Measurements from ENCODE around the gene VSIG10L2.

Gene VSIG10L2

DNA sequence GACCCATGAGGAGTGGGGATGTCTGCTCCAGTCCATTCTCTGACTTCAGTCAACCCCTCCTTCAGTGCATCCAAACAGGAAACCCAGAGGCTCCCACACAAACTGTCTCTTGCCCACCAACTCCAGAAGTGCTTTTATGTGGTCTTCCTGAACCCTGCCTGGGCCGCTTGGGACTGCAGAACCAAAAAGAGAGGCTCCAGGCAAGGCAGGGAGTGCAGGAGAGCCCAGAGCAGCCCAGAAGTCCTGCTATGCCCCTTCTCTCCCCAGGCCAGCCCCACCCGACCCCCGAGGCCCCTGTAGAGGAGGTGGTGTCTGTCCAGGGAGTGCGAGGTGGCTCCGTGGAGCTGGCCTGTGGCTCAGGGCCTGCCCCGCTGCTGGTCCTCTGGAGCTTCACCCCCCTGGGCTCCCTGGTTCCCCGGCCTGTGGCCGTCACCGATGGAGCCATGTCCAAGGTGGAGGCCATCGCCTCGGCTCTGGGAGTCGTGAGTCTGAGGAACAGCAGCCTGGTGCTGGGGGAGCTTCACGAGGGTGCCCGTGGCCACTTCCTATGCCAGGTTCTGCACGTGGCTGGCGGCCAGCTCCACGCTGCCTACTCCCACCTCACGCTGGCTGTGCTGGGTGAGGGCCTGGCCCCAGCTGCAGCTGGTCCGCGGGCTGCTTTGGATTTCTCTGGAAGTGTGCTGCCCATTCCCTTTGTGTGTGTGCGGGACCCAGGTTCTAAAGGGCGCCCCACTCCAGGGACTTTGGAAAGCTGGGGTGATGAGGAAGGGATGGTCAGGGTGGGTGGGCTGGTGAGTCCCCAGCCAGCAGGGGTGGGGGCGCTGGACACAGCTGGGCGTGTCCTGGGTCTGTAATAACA lies 1.8 kb downstream of the VSIG10L2 start:
- DNase-seq (ENCODE audit: low spot score) = no peak

- DNase-seq (ENCODE audit: low spot score) = no peak
These were observed 2.6 kb downstream of the VSIG10L2 start for GRCh38 chr11:125948278-125949051.

GRCh38 chr11:125949271-125950177 lies 3.7 kb downstream of the VSIG10L2 start:
- DNase-seq (ENCODE audit: low spot score) = no peak

DNA sequence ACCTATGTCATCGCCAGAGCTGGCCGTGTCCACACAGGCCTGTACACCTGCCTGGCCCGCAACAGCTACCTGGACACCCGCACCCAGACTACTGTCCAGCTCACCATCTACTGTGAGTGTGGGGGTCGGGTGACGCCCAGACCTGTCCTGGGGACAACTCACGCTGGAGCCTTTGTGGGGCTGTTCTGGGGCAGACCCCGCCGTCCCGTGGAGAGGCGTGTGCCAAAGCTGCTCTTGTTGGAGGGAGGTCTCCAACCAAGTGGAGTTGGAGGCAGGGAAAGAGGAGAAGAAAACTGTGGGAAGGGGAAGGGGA lies 4.3 kb downstream of the VSIG10L2 start:
- DNase-seq (ENCODE audit: low spot score) = no peak

- DNase-seq (ENCODE audit: low spot score) = no peak
These were observed 5.1 kb downstream of the VSIG10L2 start for GRCh38 chr11:125950696-125951651.

DNA sequence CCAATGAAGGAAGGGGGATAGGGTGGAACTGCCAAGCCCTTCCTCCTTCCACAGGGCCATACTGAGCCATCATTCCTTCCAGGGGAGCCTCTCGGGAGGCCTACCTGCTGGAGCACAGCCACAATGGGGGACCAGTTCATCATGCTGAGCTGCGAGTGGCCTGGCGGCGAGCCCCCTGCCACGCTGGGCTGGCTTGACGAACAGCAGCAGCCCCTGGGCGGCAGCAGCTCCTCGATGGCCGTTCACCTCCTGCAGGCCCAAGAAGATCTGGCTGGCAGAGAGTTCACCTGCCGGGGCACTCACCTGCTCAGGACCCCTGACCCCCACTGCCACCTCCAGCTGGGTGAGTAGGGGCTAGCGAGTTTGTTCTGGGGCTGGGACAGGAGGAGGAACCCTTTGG lies 5.9 kb downstream of the VSIG10L2 start:
- no peak for DNase-seq (ENCODE audit: low spot score)

GRCh38 chr11:125952559-125952958 lies 6.7 kb downstream of the VSIG10L2 start:
- DNase-seq (ENCODE audit: low spot score) = no peak

DNA sequence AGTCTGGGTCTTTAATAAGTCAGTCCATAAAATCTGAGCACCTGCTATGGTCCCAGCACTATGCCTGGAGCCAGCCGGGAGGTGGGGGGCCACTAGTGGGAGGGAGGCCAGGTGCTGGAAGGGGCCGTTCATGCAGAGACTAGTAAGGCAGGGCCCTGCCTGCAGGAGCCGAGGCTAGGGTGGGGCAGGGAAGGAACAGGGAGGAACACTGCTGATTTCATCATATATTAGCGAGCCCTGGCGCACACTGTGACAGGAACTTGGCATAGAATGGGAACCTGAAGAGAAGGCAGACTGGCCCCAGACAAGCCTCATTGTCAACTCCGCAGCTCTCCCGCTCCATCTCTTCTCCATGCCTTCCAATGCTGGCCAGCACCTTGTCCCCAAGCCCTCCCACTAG lies 7.1 kb downstream of the VSIG10L2 start:
- DNase-seq (ENCODE audit: low spot score) = no peak

GRCh38 chr11:125953401-125953935 lies 7.6 kb downstream of the VSIG10L2 start:
- DNase-seq (ENCODE audit: low spot score) = no peak

DNA sequence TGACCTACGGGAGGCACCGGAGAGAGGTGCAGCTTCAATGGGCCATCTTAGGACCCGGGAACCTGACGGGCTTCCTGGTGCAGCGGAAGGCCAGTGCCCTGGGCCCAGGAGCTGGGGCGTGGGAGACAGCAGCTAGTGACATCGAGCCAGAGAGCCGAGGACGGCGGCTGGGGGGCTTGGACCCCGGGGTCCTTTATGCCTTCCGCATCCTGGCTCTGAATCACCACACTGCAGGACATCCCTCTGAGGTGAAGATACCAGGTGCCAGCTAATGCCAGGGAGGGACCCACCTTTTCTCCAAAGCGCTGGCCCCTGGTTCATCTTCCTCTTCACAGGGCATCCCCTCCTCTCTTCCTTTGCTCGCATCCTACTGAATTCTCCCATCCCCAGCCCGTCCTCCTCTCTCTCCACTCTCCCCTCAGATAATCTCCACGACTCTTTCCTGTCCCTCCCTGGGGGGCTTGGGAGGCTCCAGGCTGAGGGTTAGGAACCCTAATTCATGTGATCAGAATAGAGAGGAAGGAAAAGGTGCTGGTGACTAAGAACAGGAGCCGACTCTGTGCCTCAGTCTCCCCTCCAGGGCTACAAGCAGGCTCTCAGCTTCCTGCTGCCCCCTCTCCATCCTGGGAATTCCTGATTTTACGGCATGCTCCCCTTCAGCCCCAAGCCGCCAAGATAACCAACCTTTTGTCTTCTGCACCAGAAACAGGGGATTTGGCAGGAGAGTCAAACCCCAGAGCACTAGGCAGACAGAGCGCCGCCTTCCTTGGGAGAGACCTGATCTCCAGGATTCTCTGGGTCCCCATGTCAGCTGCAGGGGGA lies 8.5 kb downstream of the VSIG10L2 start:
- DNase-seq (ENCODE audit: low spot score) = no peak

DNA sequence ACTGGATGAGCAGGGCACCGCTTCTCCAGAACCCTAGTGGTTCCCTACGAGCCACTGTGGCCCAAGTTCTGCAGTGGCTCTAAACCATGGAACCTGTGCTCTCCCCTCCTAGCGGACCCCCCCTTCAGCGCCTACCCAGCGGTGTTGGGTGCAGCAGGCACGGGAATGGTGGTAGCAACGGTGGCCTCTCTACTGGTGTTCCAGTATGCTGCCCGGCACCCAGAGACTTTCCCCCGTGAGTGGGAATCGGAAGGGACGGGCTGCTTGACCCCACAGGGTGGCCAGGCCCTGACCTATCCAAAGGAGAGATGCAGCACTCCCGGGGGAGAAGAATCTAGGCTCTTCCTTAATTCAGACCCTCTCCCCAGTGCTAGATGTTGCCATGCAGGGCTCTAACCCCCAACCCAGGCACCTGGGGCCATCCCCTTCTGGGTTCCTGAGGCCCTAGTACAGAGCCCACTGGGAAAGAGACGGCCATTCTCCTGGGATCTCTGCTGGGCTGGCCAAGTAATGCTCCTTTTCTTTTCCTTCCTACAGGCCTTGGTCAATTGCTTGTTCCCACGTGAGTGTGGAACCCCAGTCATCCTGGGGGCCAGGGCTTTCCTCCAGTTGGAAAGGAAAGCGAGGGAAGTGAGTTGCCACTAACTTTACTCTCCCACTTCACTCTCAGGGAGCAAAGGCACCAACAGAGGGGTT lies 9.2 kb downstream of the VSIG10L2 start:
- no peak for DNase-seq (ENCODE audit: low spot score)

DNA sequence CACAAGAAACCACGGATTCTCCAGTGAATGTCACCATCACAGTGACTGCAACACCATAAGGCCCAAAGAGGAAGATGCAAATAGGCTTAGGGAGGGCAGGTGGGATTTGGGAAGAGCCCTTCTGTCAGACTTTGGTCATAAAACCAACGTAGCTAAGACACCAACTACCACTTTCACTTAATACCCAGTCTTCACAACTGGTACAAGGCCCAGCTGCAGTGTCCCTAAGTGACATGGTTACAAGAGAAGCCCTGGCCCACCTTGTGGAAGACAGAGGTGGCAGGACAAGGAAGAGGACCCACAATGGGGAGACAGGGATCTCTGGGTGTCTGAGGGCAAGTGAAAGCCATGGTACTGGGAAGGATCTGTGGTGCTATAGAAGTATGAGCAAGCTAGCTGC lies 10.0 kb downstream of the VSIG10L2 start:
- no peak for DNase-seq (ENCODE audit: low spot score)

- DNase-seq (ENCODE audit: low spot score) = no peak
These were observed 10.7 kb downstream of the VSIG10L2 start for GRCh38 chr11:125956391-125957134.

DNA sequence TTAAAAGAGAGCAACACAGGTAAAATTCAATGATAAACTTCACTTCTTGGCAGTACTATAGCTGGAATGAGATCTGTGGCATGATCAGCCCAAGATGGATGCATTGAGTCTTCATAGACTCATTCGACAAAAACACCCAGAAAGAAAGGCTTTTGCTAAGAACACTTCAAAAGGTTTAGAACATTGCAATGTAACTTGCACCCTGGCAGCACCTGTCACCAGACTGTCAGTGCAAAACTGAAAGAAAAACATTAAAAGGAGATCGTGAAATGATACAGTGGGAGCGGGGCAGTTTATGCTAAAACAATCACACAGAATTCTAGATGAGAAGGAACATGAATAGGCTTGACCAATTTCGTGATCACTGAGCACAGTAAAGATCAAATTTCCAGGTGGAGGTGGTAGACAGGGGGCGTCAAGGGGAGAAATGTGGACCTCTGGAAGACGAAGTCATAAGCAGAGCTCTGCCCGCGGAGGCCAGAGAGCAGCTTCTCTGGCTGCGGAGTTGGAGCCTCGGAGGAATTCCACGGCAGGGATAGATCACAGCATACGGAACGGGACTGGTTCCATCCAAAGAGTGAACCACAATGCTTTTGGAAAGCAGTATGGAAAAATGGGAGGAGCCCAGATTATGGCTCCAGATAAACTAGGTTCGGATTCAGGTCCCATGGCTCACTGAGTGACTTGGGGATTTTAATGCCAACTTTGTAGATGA lies 11.9 kb downstream of the VSIG10L2 start:
- no peak for DNase-seq (ENCODE audit: low spot score)

GRCh38 chr11:125958872-125959400 lies 13.1 kb downstream of the VSIG10L2 start:
- DNase-seq (ENCODE audit: low spot score) = no peak

- no peak for DNase-seq (ENCODE audit: low spot score)
These were observed 13.7 kb downstream of the VSIG10L2 start for GRCh38 chr11:125959511-125959910.

DNA sequence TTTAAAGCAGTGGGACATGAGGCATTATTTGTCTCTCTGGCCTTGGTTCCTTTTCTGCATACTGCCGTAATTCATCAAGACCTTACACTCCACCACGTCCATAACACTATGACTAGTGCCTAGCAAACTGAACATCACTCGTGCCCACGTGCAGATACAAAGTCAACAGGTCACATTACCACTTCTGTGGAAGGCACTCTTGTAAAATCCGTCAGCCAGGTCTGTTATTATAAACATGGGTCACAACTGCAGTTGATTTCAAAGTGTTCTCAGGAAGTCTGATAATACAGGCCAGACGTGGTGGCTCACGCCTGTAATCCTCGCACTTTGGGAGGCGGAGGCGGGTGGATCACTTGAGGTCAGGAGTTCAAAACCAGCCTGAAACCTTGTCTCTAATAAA lies 14.1 kb downstream of the VSIG10L2 start:
- no peak for DNase-seq (ENCODE audit: low spot score)

- no peak for DNase-seq (ENCODE audit: low spot score)
These were observed 14.9 kb downstream of the VSIG10L2 start for GRCh38 chr11:125960771-125961170.

All from hepatic stellate cell (primary cell).